C4-2B (cell line): ENCODE results near the gene HIF3A.
"Not testable (repeated sequence)": the region's sequence is repeated elsewhere in the genome, so short reads cannot be mapped to it uniquely, and the experiment has no call there.

Source experiments
- ZFX ChIP-seq: fragments of 450-650 bp; IDR thresholded peaks from 2 replicates; pipeline ENCODE4 v1.6.1; 2017
- TF ChIP-seq, protein P1 (sequence below): fragments of 450-650 bp; conservative IDR thresholded peaks from 2 replicates; pipeline ENCODE4 v1.5.1; 2017; ENCODE audit warnings: mild to moderate bottlenecking

DNA sequence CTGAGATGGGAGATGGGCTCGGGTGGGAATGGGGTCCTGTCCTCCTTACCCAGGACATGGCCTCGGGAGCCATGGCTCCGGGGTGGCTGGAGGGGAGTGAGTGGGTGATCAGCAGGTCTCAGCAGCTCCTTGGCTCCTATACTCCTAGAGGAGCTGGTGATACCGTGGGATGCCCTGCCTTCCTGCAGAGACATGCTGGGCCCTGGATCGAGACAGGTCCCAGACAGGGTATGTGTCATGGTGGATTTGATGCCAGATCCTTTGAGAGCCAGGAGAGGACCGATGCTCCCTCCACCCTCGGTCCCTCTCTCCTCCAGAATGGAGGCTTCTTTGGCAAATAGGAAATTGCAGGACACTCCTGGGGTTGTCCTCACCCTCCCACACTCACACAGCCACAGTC lies 35.3 kb upstream of the HIF3A start:
- not testable (repeated sequence) for TF ChIP-seq ZFX
- TF ChIP-seq, protein P1, sequence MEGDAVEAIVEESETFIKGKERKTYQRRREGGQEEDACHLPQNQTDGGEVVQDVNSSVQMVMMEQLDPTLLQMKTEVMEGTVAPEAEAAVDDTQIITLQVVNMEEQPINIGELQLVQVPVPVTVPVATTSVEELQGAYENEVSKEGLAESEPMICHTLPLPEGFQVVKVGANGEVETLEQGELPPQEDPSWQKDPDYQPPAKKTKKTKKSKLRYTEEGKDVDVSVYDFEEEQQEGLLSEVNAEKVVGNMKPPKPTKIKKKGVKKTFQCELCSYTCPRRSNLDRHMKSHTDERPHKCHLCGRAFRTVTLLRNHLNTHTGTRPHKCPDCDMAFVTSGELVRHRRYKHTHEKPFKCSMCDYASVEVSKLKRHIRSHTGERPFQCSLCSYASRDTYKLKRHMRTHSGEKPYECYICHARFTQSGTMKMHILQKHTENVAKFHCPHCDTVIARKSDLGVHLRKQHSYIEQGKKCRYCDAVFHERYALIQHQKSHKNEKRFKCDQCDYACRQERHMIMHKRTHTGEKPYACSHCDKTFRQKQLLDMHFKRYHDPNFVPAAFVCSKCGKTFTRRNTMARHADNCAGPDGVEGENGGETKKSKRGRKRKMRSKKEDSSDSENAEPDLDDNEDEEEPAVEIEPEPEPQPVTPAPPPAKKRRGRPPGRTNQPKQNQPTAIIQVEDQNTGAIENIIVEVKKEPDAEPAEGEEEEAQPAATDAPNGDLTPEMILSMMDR, result not testable (repeated sequence)
